GM21576 (cell line): ENCODE results near the gene MRPL48.

Experiments
- ATAC-seq: cut with Tn5 transposase; IDR thresholded peaks from one replicate; pipeline ENCODE4 v1.9.1; 2021; ENCODE audit warnings: mild to moderate bottlenecking, moderate library complexity; ENCODE audit not compliant: unreplicated experiment

The MRPL48 gene

DNA sequence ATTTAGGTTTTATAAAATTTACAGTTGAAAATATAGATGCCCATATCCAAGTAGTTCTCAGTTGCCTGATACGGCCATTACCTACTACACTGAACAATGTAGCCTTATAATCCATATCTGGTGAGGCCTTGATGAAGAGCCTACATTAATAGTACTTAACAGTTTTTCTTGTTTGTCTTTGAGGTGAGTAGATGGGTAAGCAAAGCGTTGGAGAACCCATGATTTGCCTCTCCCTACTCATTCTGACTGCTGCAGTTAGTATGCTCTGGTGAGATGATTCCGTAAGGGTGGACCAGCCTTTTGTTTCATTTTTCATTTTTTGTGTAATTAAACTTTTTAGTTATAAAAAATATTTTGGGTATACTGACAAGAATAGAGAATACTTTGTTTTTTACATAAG, 100.6 kb downstream of the MRPL48 start:
- no peak for ATAC-seq

DNA sequence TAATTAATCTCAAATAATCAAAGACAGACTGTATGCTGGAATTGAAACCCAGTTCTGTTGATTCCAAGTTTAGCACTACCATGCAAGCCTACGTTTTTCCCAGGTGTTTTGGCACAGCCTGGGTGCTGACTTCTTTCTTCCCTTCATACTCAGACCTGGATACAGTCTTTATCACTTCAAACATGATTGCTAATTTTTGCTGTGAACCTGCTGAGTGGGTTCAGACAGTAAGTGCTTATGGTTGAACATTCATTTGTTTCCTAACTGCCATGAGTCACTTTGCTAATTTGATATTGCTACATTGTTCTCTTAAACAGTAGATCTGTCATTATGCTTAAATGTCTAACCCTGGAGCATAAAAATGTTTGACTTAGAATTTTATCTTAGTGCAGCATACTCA, 101.3 kb downstream of the MRPL48 start:
- no peak for ATAC-seq

DNA sequence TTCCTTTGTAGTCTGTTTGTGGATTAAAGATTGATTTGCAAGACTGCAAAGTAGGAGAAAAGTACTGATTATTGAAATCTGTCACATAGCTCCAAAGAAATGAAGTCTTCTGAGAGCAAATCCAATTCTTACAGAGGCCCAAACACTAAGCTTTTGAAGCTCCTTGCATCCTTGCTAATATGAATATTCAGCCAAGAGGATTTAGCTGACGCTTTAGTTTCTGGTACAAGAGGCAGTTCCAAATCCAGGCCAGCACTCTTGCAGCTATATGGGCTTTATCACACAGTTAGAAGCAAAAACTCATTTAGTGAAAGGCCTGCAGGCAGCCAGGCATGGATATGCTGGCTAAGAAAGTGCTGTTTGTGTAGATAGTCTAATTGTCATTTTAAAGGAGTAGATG, 101.9 kb downstream of the MRPL48 start:
- no peak for ATAC-seq

DNA sequence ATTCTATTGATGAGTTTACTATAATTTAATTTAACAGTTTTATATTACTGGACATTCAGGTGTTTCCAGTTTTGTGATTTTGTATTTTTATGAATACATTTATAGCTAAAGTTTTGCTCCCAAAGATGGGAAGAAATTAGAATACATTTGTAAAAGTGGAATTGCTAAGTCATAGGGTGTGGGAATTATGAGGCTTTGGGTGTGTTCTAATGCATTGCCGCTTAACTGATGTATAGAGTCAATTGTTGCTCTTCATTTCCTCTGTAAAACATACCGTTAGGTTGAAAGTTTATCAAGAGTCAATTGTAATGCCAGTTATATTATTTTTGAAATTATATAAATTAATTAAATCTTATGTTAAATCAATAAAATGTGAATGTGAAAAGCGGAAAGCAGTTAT, 105.4 kb downstream of the MRPL48 start:
- ATAC-seq, result no peak

DNA sequence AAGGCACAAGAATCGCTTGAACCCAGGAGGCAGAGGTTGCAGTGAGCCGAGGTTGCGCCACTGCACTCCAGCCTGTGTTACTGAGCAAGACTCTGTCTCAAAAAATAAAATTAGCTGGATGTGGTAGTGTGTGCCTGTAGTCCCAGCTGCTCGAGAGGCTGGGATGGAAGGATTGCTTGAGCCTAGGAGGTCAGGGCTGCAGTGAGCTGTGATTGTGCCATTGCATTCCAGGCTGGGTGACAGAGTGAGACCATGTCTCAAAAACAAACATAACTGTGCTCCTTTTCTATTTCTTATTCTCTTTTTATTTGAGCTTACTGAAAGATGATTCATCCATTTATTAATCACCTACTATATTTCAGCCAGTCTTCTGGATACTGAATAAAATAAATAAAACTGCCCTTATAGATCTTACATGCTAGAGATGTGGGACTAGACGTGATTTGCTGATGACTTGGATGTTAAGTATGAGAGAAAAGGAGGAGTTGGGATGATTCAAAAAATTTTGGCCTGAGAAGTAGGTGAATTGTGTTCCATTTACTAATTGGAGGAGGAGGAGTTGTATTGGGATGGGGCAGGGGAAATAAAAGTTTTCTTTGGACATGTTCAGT, 107.2 kb downstream of the MRPL48 start:
- ATAC-seq, result no peak

DNA sequence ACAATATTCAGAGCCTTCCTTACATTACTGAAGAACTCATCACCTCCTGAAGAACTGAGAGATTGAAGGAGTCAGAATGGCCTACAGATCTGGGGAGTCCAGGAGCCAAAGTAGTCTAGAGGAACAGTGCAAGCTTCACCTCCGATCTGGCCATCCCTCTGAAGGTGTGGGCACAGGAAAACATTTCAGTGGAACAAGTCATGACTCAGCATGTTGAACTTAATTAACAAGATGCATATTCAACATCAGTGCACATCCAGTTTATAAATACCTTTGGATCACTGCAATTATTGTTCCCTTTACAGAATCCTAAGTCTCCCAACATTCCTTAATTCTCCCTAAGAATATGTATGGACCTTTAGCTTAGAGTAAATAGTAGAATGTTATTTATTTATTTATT, 114.6 kb downstream of the MRPL48 start:
- ATAC-seq, result no peak

DNA sequence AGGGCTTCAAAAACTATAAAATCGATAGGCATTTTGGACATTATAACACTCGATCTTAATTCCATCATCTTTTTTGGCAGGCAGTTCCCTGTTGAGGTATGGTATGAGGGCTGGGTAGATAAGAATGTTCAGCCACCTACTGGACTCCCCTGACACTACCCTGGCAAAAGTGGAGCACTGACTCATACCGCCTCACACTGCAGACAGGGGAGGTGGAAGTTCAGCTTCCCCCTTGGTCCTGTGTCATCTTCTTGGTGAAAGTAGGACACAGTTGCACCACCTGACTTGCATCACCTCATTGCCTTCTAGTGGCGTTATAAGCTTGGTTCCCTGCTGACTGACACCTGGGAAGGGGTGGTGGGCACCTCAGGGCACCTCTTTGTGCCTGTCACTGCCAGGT, 119.5 kb downstream of the MRPL48 start:
- no peak for ATAC-seq

DNA sequence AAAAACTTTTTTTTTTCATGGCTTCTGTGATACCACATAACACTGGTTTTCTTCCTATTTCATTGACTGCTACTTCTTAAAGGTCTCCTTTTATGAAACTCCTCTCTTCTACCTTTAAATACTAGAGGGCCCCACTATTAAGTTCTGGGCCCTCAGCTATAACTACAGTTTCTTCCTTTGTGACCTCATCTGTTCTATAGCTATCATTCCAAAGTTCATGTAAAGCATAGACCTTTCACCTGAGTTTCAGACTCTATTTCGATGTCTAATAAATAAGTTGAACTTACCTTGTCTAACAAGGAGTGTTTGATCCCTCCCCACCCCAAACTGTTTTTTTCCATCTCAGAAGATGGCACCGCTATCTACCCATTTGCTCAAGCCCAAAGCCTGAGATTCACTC, 124.4 kb downstream of the MRPL48 start:
- ATAC-seq, result no peak

DNA sequence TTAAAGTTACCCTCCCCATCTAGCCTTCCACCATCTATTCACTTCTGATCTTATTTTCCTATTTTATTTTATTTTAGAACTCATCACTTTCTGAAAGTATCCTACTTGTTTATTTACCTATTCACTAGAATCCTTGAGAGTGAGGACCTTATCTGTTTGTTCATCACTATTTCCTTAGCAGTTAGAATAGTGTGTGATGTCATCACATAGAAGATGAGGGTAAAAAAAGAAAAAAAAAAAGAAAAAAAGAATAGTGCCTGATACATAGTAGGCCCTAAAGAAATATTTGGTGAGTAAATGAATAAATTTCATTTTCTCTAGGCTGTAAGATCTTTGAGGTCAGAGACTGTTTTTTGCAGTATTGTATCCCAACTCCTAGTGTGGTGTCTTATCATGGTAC, 125.8 kb downstream of the MRPL48 start:
- ATAC-seq, result no peak

DNA sequence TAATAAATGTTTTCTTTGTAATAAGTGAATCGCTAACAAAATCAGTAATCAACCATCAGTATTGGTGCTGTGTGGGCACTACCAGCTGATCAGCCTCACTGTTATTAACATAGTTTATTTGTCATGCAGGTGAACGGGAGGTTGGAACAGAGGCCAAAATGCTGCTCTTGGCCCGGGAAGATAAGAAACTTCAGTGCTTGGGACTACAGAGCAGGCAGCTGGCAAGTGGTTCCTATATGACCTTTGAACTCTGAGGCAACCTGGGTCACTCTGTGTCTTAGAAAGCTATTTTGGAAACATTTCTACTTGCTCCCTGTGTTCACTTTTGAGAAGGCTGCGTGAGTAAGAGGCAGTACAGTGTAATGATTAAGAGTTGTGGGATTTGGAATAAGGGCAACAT, 126.6 kb downstream of the MRPL48 start:
- no peak for ATAC-seq
